C4-2B (cell line): ENCODE measurements around the gene TNFSF13B.

Source experiments
- ZFX ChIP-seq: fragments of 450-650 bp; IDR thresholded peaks from 2 replicates; pipeline ENCODE4 v1.6.1; 2017
- TF ChIP-seq, protein P1 (sequence below): fragments of 450-650 bp; conservative IDR thresholded peaks from 2 replicates; pipeline ENCODE4 v1.5.1; 2017; ENCODE audit warnings: mild to moderate bottlenecking

DNA sequence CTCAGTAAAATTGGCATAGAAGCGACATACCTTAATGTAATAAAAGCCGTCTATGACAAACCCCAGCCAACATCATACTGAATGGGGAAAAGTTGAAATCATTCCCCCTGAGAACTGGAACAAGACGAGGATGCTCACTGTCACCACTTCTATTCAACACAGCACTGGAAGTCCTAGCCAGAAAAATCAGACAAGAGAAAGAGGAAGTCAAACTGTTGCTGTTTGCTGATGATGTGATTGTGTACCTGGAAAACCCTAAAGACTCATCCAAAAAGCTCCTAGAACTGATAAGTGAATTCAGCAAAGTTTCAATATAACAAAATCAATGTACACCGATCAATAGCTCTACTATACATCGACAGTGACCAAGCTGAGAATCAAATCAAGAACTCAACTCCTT, 63.3 kb downstream of the TNFSF13B start:
- TF ChIP-seq, protein P1, sequence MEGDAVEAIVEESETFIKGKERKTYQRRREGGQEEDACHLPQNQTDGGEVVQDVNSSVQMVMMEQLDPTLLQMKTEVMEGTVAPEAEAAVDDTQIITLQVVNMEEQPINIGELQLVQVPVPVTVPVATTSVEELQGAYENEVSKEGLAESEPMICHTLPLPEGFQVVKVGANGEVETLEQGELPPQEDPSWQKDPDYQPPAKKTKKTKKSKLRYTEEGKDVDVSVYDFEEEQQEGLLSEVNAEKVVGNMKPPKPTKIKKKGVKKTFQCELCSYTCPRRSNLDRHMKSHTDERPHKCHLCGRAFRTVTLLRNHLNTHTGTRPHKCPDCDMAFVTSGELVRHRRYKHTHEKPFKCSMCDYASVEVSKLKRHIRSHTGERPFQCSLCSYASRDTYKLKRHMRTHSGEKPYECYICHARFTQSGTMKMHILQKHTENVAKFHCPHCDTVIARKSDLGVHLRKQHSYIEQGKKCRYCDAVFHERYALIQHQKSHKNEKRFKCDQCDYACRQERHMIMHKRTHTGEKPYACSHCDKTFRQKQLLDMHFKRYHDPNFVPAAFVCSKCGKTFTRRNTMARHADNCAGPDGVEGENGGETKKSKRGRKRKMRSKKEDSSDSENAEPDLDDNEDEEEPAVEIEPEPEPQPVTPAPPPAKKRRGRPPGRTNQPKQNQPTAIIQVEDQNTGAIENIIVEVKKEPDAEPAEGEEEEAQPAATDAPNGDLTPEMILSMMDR = no peak
- no peak for TF ChIP-seq ZFX
